Stimulated activated naive CD8-positive, alpha-beta T cell treated with anti-CD3 and anti-CD28 coated beads, Interleukin-15, Interleukin-2, amounts not matched to agents 100 ng/mL and 50 ng/mL, for 24 hours (primary cell): ENCODE data around the gene PLAGL1.
"Not testable (repeated sequence)": the region's sequence is repeated elsewhere in the genome, so short reads cannot be mapped to it uniquely, and the experiment has no call there.

Source experiments
- H3K27ac Mint-ChIP-seq: one replicate; pipeline ENCODE4 v1.8.0; 2021; ENCODE audit warnings: mild to moderate bottlenecking, mixed read lengths
- H3K27me3 Mint-ChIP-seq: one replicate; pipeline ENCODE4 v1.8.0; 2021; ENCODE audit warnings: mixed read lengths
- H3K36me3 Mint-ChIP-seq: one replicate; pipeline ENCODE4 v1.8.0; 2021; ENCODE audit warnings: low read depth, mixed read lengths
- H3K4me1 Mint-ChIP-seq: one replicate; pipeline ENCODE4 v1.8.0; 2021; ENCODE audit warnings: low read depth, mixed read lengths
- H3K4me3 Mint-ChIP-seq: one replicate; pipeline ENCODE4 v1.8.0; 2021; ENCODE audit warnings: mild to moderate bottlenecking, mixed read lengths
- H3K9me3 Mint-ChIP-seq: one replicate; pipeline ENCODE4 v1.8.0; 2021; ENCODE audit warnings: mixed read lengths

The PLAGL1 gene

GRCh38 chr6:144023216-144023615 lies 15.2 kb upstream of the PLAGL1 start:
- no peaks in the 10 kb centered on the region for H3K9me3 Mint-ChIP-seq
- H3K4me1 Mint-ChIP-seq: no peaks in the 10 kb centered on the region
- H3K36me3 Mint-ChIP-seq: peaks cover 5% of the 10 kb centered on the region
- H3K27ac Mint-ChIP-seq: no peak overlapping the region
- H3K27me3 Mint-ChIP-seq: no peaks in the 10 kb centered on the region
- no peak overlapping the region for H3K4me3 Mint-ChIP-seq

- peaks cover 8% of the 10 kb centered on the region for H3K4me1 Mint-ChIP-seq
- H3K27me3 Mint-ChIP-seq: no peaks in the 10 kb centered on the region
- H3K27ac Mint-ChIP-seq: no peak overlapping the region
- H3K4me3 Mint-ChIP-seq: no peak overlapping the region
- H3K9me3 Mint-ChIP-seq: no peaks in the 10 kb centered on the region
- peaks cover 5% of the 10 kb centered on the region for H3K36me3 Mint-ChIP-seq
These were observed 11.9 kb upstream of the PLAGL1 start for GRCh38 chr6:144019929-144020328.

- Mint-ChIP-seq H3K9me3 (no peaks in the 10 kb centered on the region), H3K27me3 (peaks cover 3% of the 10 kb centered on the region), H3K4me1 (peaks cover 8% of the 10 kb centered on the region), H3K36me3 (no peaks in the 10 kb centered on the region), H3K27ac (peak overlapping the region; percentile 9), H3K4me3 (no peak overlapping the region)
These were observed 9.4 kb upstream of the PLAGL1 start for GRCh38 chr6:144017166-144018094.

GRCh38 chr6:144013486-144013909 lies 5.4 kb upstream of the PLAGL1 start:
- peaks cover 26% of the 10 kb centered on the region for H3K27me3 Mint-ChIP-seq
- no peak overlapping the region for H3K4me3 Mint-ChIP-seq
- H3K9me3 Mint-ChIP-seq: no peaks in the 10 kb centered on the region
- H3K4me1 Mint-ChIP-seq: peaks cover 10% of the 10 kb centered on the region
- no peaks in the 10 kb centered on the region for H3K36me3 Mint-ChIP-seq
- H3K27ac Mint-ChIP-seq: no peak overlapping the region

- Mint-ChIP-seq H3K4me3 (no peak overlapping the region), H3K9me3 (no peaks in the 10 kb centered on the region), H3K36me3 (no peaks in the 10 kb centered on the region), H3K27ac (no peak overlapping the region), H3K4me1 (peaks cover 8% of the 10 kb centered on the region), H3K27me3 (peaks cover 27% of the 10 kb centered on the region)
These were observed 4.5 kb upstream of the PLAGL1 start for GRCh38 chr6:144012534-144012933.

- Mint-ChIP-seq H3K4me1 (peaks cover 13% of the 10 kb centered on the region), H3K27me3 (peaks cover 36% of the 10 kb centered on the region)
- H3K9me3 Mint-ChIP-seq, H3K27ac Mint-ChIP-seq, H3K4me3 Mint-ChIP-seq, H3K36me3 Mint-ChIP-seq: not testable (repeated sequence)
These were observed 1.6 kb upstream of the PLAGL1 start for GRCh38 chr6:144009628-144010027.

- Mint-ChIP-seq H3K36me3 (no peaks in the 10 kb centered on the region), H3K4me1 (peaks cover 13% of the 10 kb centered on the region), H3K27me3 (peaks cover 36% of the 10 kb centered on the region), H3K9me3 (no peaks in the 10 kb centered on the region), H3K4me3 (peak overlapping the region; percentile 55), H3K27ac (no peak overlapping the region)
These were observed 787 bp upstream of the PLAGL1 start for GRCh38 chr6:144008846-144009245.

GRCh38 chr6:144007478-144008119 lies 460 bp downstream of the PLAGL1 start:
- Mint-ChIP-seq H3K4me3 (peak overlapping the region; percentile 75), H3K27ac (peak overlapping the region; percentile 26), H3K36me3 (no peaks in the 10 kb centered on the region)

GRCh38 chr6:144006736-144007477 lies 1.2 kb downstream of the PLAGL1 start:
- Mint-ChIP-seq H3K4me1 (peaks cover 13% of the 10 kb centered on the region), H3K4me3 (peak overlapping the region; percentile 75), H3K27me3 (peaks cover 32% of the 10 kb centered on the region), H3K36me3 (no peaks in the 10 kb centered on the region), H3K27ac (no peak overlapping the region), H3K9me3 (no peaks in the 10 kb centered on the region)

More at GRCh38 chr6:144007478-144008119, 460 bp downstream of the PLAGL1 start:
- Mint-ChIP-seq H3K4me1 (peaks cover 13% of the 10 kb centered on the region), H3K27me3 (peaks cover 34% of the 10 kb centered on the region), H3K9me3 (no peaks in the 10 kb centered on the region)

GRCh38 chr6:143999406-143999805 lies 8.7 kb downstream of the PLAGL1 start:
- H3K9me3 Mint-ChIP-seq: no peaks in the 10 kb centered on the region
- H3K4me3 Mint-ChIP-seq: no peak overlapping the region
- H3K36me3 Mint-ChIP-seq: no peaks in the 10 kb centered on the region
- no peak overlapping the region for H3K27ac Mint-ChIP-seq
- peaks cover 3% of the 10 kb centered on the region for H3K27me3 Mint-ChIP-seq
- H3K4me1 Mint-ChIP-seq: no peaks in the 10 kb centered on the region

- peaks cover 3% of the 10 kb centered on the region for H3K27me3 Mint-ChIP-seq
- H3K9me3 Mint-ChIP-seq: no peaks in the 10 kb centered on the region
- H3K4me3 Mint-ChIP-seq: no peak overlapping the region
- no peak overlapping the region for H3K27ac Mint-ChIP-seq
- no peaks in the 10 kb centered on the region for H3K4me1 Mint-ChIP-seq
- H3K36me3 Mint-ChIP-seq: no peaks in the 10 kb centered on the region
These were observed 9.4 kb downstream of the PLAGL1 start for GRCh38 chr6:143998686-143999085.

GRCh38 chr6:143993965-143994646 lies 14.0 kb downstream of the PLAGL1 start:
- Mint-ChIP-seq H3K36me3 (no peaks in the 10 kb centered on the region), H3K27me3 (peaks cover 7% of the 10 kb centered on the region), H3K27ac (no peak overlapping the region), H3K4me3 (no peak overlapping the region), H3K9me3 (peaks cover 5% of the 10 kb centered on the region), H3K4me1 (no peaks in the 10 kb centered on the region)

- Mint-ChIP-seq H3K36me3 (no peaks in the 10 kb centered on the region), H3K27ac (no peak overlapping the region), H3K9me3 (peaks cover 5% of the 10 kb centered on the region), H3K4me1 (no peaks in the 10 kb centered on the region), H3K27me3 (peaks cover 7% of the 10 kb centered on the region), H3K4me3 (no peak overlapping the region)
These were observed 15.8 kb downstream of the PLAGL1 start for GRCh38 chr6:143992285-143992684.

GRCh38 chr6:143986463-143987065 lies 21.5 kb downstream of the PLAGL1 start:
- Mint-ChIP-seq H3K36me3 (no peaks in the 10 kb centered on the region), H3K27me3 (peaks cover 4% of the 10 kb centered on the region), H3K9me3 (no peaks in the 10 kb centered on the region), H3K4me3 (no peak overlapping the region), H3K27ac (no peak overlapping the region), H3K4me1 (no peaks in the 10 kb centered on the region)
